Pancreas (tissue), 10 donors: ENCODE measurements around the gene TMED6. TPM values are rescaled to one million over a fixed set of nuclear protein-coding genes. Genes with fewer than 3 reads are reported as not detected.
A peak's percentile ranks its signal among the peaks of the same experiment; 100 is the strongest.

ENCODE experiments used
- ATAC-seq, 4 donors: fragments of 200-7000 bp; cut with Tn5 transposase; one replicate each; pipeline versions ENCODE4 v1.8.0 to v1.9.1; 2020; ENCODE audit warnings: mild to moderate bottlenecking in 4 of 4, moderate library complexity in 4 of 4
- DNase-seq, 6 donors: peaks; one replicate each; pipeline ENCODE4 v3.0.0-alpha.2; 2020
- FAIRE-seq: peaks from 2 replicates; lab custom pipeline; 2012; peaks lifted over from hg19 to GRCh38; lab: Jason Lieb, UNC
- H3K27ac ChIP-seq, 4 donors: fragments of 200-600 bp; sonication (generic); 1 replicate in 3 of 4; 2 replicates in 1 of 4; pipeline versions ENCODE4 v1.5.0 to v1.8.0; 2020
- H3K27me3 ChIP-seq, 4 donors: fragments of 200-600 bp; one replicate each; pipeline ENCODE4 v1.8.0; 2021
- H3K36me3 ChIP-seq, 3 donors: fragments of 200-600 bp; sonication (generic) in 1 of 3; one replicate each; pipeline versions ENCODE4 v1.5.0 to v1.8.0; 2020 to 2021
- H3K4me1 ChIP-seq, 3 donors: fragments of 200-600 bp; one replicate each; pipeline ENCODE4 v1.8.0; 2021
- H3K4me3 ChIP-seq, 4 donors: fragments of 200-600 bp; sonication (generic) in 2 of 4; one replicate each; pipeline versions ENCODE4 v1.5.0 to v1.8.0; 2020 to 2021
- H3K9me3 ChIP-seq, 4 donors: fragments of 200-600 bp; one replicate each; pipeline ENCODE4 v1.8.0; 2021
- CTCF ChIP-seq, 4 donors: fragments of 200-600 bp; sonication (generic) in 3 of 4; IDR thresholded peaks; one replicate each; pipeline versions ENCODE4 v1.5.0 to v1.8.0; 2021; ENCODE audit warnings: antibody characterized with exemption in 4 of 4
- WGBS, 2 donors: extraction: QIAGEN DNeasy Blood & Tissue Kit; methylation state at CpG; one replicate each; pipeline ENCODE4 v1.1.7; 2013; 5-methylcytosine and 5-hydroxymethylcytosine counted together
- intact Hi-C, 3 donors: fragments of 100-400 bp; cut with DNase I; formaldehyde crosslinking; loops; one replicate each; pipeline versions ENCODE4 v1.11.1 to v1.14.2; 2022
- polyA plus RNA-seq, 2 donors: library from polyadenylated mRNA; stranded (reverse); fragments of 200-250 nt; gene quantifications; one replicate each; pipeline ENCODE4 v1.2.3, GENCODE V29; 2013
- total RNA-seq, 6 donors: library from RNA; stranded (reverse); fragmentation: NEBNext Ultra II Directional in 4 of 6; extraction: Animal tissue kit (Norgen Biotek cat#: 25700) in 4 of 6; gene quantifications; one replicate each; pipeline versions ENCODE4 v1.2.1 to v1.2.4, GENCODE V29; 2021 to 2023
- donor health status: healthy with polysubstance abuse.
- donor health status: DM: no; HTN: no; CAD: no; lungs with moderate emphysema.
- donor health status: DM: no; HTN: no; CAD: no.
- donor health status: control.
- donor health status: control.
- donor health status: Bipolar disorder and iron deficiency.
- donor health status: DM: yes; HTN: yes; CAD: no.
- donor health status: DM: no; HTN: no; CAD: no.
- donor health status: DM: no; HTN: no; CAD: no.
- donor health status: DM: yes; HTN: yes; CAD: no.

Gene TMED6
- total and polyA plus RNA-seq, 8 donors = 5.2 to 94.7 (median 43.6) TPM

GRCh38 chr16:69330286-69331109 is 21.1 kb downstream of the TMED6 start, which contains the start of gene PDF:
TSS of gene PDF (minus strand) at chr16:69330588. CDS start at chr16:69330570, 18 bp downstream.
- Histone ChIP-seq H3K4me1 (peaks cover 9 to 32% (median 28%) of the 10 kb centered on the region in 3 donors), H3K4me3 (peak within 1 kb of the TSS; percentile 75 to 99 (median 98)), H3K36me3 (peaks cover 0 to 43% (median 0%) of the 10 kb centered on the region in 3 donors), H3K27ac (peak within 1 kb of the TSS; percentile 78 to 84 (median 82)), H3K9me3 (no peaks in the 10 kb centered on the region), H3K27me3 (no peaks in the 10 kb centered on the region)
- no peak for TF ChIP-seq CTCF (IDR thresholded peaks at IDR 0.05)
- WGBS, 2 donors = 0 to 1% methylated on average over 68 to 93 of the region's 93 CpGs
- peak; percentile 93 to 96 (median 94) for ATAC-seq
- DNase-seq = peak; percentile 92 to 97 (median 95)
- no peak for FAIRE-seq
- intact Hi-C loops = no loop called here

GRCh38 chr16:69329369-69330285 is 22.0 kb downstream of the TMED6 start:
- Histone ChIP-seq H3K9me3 (no peaks in the 10 kb centered on the region), H3K4me3 (peak overlapping the region; percentile 75 to 99 (median 98)), H3K27ac (peak overlapping the region; percentile 78 to 84 (median 82)), H3K27me3 (no peaks in the 10 kb centered on the region), H3K4me1 (peaks cover 9 to 32% (median 30%) of the 10 kb centered on the region in 3 donors), H3K36me3 (peaks cover 0 to 37% (median 2%) of the 10 kb centered on the region in 3 donors)
- intact Hi-C loops = no loop called here
- DNase-seq (peak in 5 of 6 donors; percentile 53 to 86 (median 66)), ATAC-seq (peak; percentile 52 to 68 (median 54)), FAIRE-seq (no peak)
- WGBS, 2 donors = 3 to 4% methylated on average over 73 to 77 of the region's 77 CpGs
- no peak for TF ChIP-seq CTCF (IDR thresholded peaks at IDR 0.05)

- peaks cover 0 to 37% (median 4%) of the 10 kb centered on the region in 3 donors for H3K36me3 ChIP-seq
- peak in 4 of 6 donors; percentile 19 to 41 (median 33) for DNase-seq
- 41 to 53% methylated on average over 10 of the region's 10 CpGs for WGBS, 2 donors
- no peaks in the 10 kb centered on the region for H3K27me3 ChIP-seq
- H3K9me3 ChIP-seq = no peaks in the 10 kb centered on the region
- peak overlapping the region in 3 of 4 donors; percentile 98 to 99 (median 98) for H3K4me3 ChIP-seq
- no peak for FAIRE-seq
- no peak for TF ChIP-seq CTCF (IDR thresholded peaks at IDR 0.05)
- peaks cover 9 to 35% (median 32%) of the 10 kb centered on the region in 3 donors for H3K4me1 ChIP-seq
- no peak overlapping the region for H3K27ac ChIP-seq
- ATAC-seq = no peak
- intact Hi-C loops = no loop called here
These were observed 22.7 kb downstream of the TMED6 start for GRCh38 chr16:69328854-69329316.

DNA sequence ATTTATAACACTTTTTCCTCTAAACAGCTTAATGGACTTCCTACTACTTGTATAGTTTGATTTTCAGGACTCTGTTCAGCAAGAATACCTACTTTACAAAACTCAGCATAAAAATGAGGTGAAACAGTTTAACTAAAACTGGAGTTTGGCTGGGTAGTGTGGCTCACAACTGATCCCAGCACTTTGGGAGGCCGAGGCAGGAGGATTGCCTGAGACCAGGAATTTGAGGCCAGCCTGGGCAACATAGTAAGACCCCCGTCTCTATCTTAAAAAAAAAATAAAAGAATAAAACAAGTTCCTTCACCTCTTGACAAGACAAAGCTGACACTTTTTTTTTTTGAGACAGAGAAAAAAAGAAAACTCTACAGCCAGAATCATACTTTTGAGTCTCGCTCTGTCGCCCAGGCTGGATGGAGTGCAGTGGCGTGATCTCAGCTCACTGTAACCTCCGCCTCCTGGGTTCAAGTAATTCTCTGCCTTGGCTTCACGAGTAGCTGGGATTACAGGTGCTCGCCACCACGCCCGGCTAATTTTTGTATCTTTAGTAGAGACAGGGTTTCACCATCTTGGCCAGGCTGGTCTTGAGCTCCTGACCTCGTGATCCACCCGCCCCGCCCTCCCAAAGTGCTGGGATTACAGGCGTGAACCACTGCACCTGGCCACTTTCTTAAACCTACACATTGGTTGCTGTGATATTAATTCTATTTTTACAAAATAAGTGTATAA is 23.8 kb downstream of the TMED6 start:
- Histone ChIP-seq H3K27me3 (no peaks in the 10 kb centered on the region), H3K4me3 (peak overlapping the region in 1 of 4 donors; percentile 6), H3K4me1 (peaks cover 9 to 35% (median 32%) of the 10 kb centered on the region in 3 donors), H3K36me3 (peaks cover 0 to 37% (median 14%) of the 10 kb centered on the region in 3 donors), H3K9me3 (no peaks in the 10 kb centered on the region), H3K27ac (no peak overlapping the region)
- WGBS, 2 donors = 74 to 89% methylated on average over 14 of the region's 14 CpGs
- no peak for TF ChIP-seq CTCF (IDR thresholded peaks at IDR 0.05)
- no peak for FAIRE-seq
- intact Hi-C loops = no loop called here
- no peak for ATAC-seq
- DNase-seq = peak in 3 of 6 donors; percentile 12 to 31 (median 22)
